ENCODE data around the gene POR.

Gene POR

DNA sequence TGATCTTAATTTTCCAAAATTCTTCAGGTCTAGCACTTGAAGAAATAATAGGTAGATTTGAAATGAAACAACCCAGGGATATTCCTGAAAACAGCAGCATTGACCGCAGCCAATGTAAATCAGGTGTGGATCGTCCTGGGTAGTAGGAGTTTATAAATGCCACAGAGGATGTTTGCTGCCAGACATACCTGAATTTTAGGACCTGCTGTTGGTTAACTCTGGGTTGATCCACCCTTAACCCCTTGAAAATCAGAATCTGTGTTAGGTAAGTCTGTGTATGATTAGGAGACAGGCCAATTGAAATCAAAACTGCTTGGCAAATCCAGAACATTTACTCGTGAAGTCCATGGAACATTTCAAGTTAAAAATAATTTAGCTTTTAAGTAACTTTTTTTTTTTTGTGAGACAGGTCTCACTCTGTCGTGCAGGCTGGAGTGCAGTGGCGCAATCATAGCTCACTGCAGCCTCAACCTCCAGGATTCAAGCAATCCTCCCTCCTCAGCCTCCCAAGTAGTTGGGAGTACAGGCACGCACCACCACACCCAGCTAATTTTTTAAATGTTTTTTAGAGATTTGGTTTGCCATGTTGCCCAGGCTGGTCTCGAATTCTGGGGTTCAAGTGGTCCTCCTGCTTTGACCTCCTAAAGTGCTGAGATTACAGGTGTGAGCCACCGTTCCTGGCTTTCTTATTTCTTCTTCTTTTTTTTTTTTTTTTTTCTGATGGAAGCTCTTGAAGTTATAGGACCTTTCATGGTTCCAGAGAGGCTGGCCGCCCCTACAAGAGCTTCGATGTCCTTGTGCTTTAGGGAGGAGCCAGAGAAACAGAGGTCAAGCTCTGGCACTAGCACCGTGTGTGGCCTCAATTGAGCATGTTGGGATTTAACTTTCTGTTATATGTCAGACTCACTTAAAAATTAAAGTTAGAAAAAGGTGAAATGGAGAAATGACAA lies 2.0 kb downstream of the POR start:
- DNase-seq (ENCODE audit: low spot score) = no peak

GRCh38 chr7:75920431-75921161 lies 5.6 kb downstream of the POR start:
- no peak for DNase-seq (ENCODE audit: low spot score)

GRCh38 chr7:75921479-75921878 lies 6.5 kb downstream of the POR start:
- no peak for DNase-seq (ENCODE audit: low spot score)

DNA sequence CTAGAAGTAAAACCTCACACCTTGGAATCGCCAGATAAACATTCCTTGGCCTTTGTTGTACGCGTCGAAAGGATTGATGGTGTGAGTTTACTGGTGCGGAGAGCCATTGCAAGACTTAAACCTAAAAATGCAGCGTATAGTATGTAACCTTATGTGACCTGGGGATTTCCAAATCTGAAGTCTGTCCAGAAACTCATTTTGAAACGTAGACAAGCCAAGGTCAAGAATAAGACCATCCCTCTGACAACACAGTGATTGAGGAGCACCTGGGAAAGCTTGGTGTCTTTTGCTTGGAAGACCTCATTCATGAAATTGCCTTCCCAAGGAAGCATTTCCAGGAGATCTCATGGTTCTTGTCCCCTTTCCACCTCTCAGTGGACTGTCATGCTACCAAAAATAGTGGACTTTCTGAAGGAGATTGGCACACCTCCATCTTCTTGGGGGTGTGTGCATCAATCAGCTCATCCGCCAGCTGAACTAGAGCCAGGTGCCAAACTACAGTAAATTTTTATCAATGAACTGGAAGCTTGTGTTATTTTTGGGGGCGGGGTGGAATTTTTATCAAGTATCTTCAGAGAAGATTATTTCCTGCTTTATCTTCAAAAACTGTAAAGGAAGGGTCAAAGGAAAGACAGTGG lies 8.1 kb downstream of the POR start:
- no peak for DNase-seq (ENCODE audit: low spot score)

DNA sequence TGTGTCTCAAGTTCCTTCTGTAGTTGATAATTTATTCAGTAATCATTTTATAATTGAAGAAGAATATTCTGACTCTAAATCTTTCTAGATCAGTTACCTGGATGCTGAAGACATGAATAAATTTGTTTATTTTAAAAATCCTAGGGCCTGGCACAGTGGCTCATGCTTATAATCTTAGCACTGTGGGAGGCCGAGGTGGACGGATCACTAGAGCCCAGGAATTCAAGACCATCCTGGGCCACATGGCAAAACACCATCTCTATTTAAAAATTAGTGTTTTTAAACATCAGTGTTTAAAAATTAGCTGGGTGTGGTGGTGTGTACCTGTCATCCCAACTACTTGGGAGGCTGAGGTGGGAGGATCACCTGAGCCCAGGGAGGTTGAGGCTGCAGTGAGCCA lies 9.3 kb downstream of the POR start:
- DNase-seq (ENCODE audit: low spot score) = no peak

DNA sequence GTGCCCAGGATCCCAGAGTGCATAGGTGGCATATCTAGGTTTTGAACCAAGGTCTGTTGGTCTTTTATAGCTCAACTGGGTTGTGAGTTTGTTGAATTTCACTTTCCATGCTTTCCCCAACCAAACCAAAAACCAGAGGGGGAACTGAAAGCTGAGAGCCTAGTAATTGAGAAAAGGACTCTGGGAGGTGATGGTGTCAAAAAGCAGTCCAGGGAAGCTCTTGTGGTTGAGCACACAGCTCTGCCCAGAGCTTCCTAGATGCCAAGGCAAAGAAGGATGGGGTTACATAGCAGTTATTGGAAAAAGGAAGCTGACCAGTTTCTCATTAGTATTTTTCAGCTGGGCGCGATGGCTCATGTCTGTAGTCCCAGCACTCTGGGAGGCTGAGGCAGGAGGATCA lies 9.9 kb downstream of the POR start:
- peak; percentile 19 for DNase-seq (ENCODE audit: low spot score)

DNA sequence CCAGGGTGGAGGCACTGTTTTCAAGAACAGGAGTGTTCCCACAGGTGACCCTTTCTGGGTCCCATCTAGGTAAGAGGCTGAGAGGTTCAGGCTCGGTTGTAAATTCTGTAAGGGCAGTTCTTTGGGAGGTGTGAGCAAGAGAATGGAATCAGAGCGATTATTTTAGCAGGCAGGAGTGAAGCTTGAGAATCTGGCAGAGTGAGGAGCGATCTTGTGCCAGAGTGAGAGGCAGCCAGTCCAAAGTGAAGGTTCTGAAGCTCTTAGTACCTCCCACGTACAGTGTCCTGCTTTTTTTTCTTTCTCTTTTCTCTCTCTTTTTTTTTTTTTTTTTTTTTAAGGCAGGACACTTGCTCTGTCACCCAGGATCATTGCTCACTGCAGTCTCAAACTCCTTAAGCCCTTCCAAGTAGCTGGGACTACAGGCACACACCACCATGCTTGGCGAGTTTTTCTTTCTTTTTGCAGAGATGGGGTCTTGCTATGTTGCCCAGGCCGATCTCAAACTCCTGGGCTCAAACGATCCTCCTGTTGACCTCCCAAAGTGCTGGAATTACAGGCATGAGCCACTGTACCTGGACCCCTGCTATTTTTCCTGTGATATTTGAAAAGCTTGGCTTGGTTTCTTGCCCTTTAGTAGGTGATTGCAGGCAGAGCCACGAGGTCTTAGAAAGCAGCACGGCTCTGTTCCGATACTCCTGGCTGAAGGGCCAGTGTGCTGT lies 10.9 kb downstream of the POR start:
- no peak for DNase-seq (ENCODE audit: low spot score)

- DNase-seq (ENCODE audit: low spot score) = no peak
Measured at GRCh38 chr7:75928568-75928914, 13.6 kb downstream of the POR start.

DNA sequence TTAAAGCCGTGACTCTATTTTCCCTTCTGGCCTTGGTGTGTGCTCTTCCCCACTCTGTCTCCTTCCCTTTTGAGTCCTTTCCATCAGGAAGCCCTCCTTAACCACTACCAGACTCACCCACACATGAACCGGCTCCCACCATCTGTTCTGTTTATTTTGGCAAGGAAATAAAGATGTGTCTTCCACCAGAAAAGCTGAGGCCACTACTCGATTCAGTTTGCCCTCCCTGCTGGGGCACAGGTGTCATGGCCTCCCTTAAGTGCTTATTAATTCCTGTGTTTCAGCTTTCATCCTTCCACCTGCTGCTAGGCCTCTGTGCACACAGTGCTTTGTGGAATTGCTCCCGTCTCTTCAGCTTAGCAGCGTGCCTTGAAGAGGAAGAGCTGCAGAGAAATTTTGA lies 16.7 kb downstream of the POR start:
- peak; percentile 26 for DNase-seq (ENCODE audit: low spot score)

DNA sequence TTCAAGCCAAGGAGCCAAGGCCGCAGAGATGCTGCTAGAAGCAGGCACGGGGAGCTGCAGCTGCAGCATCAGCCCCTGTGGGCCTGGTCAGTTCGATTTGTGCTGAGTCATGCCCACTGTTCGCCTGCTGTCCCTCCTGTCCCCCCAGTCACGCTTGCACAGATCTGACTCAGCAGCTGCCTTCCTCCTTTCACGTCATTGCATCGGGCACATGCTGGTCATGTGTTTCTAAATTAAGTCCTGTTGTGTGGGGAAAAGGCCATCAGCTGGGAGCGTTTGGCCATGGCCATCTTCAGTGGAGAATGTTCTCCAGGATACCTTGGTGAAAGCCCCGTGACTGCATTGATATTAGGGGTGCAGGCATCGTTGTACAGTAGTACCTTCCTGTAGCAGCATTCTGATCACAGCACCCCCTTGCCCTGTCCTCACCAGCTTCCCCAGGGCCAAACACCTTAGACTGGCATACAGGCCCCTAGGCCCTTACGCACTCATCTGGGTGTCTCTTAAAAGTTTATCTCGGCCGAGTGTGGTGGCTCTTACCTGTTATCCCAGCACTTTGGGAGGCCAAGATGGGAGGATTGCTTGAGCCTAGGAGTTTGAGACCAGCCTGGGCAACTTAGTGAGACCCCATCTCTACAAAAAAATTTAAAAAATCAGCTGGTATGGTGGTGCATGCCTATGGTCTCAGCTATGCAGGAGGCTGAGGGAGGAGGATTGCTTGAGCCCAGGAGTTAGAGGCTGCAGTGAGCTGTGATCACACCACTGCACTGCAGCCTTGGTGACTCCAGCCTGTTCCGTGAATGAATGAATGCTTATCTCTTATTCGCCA lies 23.2 kb downstream of the POR start:
- DNase-seq (ENCODE audit: low spot score) = peak; percentile 74

GRCh38 chr7:75938921-75939320 lies 24.0 kb downstream of the POR start:
- no peak for DNase-seq (ENCODE audit: low spot score)

DNA sequence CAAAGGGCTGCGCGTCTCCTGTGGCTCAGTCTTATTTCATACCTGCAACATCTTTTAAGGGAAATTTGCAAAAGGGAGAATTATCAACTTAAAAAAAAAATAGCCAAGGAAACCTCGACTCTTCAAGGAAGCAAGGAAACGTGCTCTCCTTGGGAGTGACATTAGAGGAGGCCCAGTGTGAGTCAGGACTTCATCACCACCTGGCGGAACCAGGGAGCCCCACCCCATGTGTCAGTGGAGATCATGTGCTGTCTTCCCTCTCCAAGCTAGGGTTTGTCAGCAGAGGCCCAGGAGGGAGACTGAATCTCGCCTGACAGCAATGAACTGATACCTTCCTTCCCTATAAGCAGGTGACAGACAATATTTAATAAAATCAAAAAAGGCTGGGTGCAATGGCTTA lies 28.9 kb downstream of the POR start:
- no peak for DNase-seq (ENCODE audit: low spot score)

DNA sequence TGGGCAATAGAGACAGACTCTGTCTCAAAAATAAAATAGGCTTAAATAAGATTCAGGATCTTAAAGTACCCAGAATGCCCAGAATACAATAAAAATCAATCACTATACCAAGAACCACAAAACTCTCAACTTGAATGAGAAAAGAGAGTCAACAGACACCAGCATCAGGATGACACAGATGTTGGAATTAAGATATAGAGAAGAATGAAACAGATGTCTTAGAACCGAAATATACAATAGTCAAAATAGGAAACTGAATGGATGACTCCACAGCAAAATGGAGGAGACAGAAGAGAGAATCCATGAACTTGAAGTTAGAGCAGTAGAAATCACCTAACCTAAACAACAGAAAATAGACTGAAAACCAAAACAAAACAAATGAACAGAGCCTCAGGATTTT lies 29.6 kb downstream of the POR start:
- DNase-seq (ENCODE audit: low spot score) = no peak

DNA sequence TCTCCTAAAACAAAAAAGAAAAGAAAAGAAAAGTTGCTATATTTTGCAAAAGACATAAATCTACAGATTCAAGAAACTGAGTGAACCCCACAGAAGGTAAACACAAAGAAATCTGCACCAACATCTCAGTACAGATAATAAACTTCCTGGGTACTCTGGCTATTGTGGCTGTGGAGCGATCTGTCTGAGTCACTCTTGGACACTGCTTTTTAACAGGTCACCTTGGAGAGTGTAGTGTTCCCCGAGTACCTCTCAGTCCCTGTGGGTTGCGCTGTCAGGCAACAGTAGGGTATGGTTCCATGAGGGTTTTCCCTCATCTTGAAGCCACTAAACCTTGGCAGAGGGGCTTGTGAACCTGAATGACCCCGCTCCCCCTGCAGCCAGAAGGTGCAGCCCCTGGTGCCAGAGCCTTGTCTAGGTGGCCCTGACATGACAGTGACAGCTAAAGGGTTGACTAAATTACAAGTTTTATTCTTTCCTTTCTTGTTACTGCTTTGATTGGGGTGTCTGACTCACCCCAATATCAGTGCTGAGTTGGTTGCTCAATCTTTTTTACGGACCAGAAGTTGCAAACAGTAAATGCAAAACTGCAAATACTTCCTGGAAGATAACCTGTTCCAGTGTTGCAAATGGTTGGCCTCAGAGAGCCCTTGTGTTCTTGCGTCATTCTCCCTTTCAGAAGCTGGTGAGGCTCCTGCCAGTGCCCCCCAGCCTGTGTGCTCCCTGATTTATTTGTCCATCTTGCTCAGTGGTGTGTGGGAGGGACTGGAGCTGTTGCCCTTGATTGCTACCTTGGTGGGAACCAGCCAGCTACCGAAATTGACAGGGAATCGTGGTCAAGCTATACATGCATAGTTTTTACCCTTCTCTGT lies 30.6 kb downstream of the POR start:
- no peak for DNase-seq (ENCODE audit: low spot score)

DNA sequence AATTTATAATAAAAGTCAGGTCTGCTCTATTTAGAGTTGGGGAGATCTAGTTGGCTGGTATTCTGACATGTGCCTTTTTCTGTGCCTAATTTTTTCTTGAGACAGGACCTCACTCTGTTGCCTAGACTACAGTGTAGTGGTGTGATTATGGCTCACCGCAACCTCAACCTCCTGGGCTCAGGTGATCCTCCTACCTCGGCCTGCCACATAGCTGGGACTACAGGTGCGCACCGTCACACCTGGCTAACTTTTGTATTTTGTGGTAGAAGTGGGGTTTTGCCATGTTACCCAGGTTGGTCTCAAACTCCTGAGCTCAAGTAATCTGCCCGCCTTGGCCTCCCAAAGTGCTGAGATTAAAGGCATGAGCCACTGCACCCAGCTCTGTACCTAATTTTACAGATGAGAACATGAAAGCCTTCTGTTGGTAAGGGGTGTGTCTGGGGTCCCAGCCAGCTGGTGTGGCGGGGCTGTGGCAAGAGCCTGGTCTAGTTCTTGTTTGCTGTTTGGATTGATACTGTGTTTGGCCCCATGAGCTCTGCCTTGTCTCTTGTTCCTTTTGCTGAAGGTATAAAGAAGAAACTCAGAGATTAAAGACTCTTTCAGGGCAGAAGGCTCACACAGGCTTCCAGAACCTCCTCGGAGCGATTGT lies 31.4 kb downstream of the POR start:
- no peak for DNase-seq (ENCODE audit: low spot score)

- no peak for DNase-seq (ENCODE audit: low spot score)
Measured at GRCh38 chr7:75948179-75948578, 33.2 kb downstream of the POR start.

GRCh38 chr7:75950111-75950681 lies 35.2 kb downstream of the POR start:
- DNase-seq (ENCODE audit: low spot score) = no peak

- no peak for DNase-seq (ENCODE audit: low spot score)
Measured at GRCh38 chr7:75951506-75951905, 36.6 kb downstream of the POR start.

- no peak for DNase-seq (ENCODE audit: low spot score)
Measured at GRCh38 chr7:75953431-75953830, 38.5 kb downstream of the POR start.

DNA sequence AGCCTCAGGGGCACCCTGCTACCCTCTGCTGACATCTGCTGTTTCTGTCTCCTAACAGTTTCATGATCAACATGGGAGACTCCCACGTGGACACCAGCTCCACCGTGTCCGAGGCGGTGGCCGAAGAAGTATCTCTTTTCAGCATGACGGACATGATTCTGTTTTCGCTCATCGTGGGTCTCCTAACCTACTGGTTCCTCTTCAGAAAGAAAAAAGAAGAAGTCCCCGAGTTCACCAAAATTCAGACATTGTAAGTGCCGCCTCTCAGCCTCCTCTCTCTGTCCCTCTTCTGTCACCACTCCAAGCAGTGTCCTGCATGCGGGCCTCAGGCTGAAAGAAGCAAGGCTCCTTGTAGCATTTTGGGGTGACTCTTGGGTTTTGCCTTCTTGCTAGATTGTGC lies 39.0 kb downstream of the POR start:
- DNase-seq (ENCODE audit: low spot score) = peak; percentile 54
